Esophagus squamous epithelium (tissue), 4 donors: Measurements from ENCODE around the gene CR1L.

Experiments used
- POLR2A ChIP-seq, 4 donors: fragments of 450-650 bp; IDR thresholded peaks; one replicate each; pipeline ENCODE4 v1.6.1; 2017; ENCODE audit warnings: antibody characterized with exemption in 4 of 4, mild to moderate bottlenecking in 4 of 4, moderate library complexity in 3 of 4
- TF ChIP-seq, protein P1 (sequence below), 6 experiments: fragments of 450-650 bp in 4 of 6; fragments of 200-600 bp in 2 of 6; sonication (generic) in 2 of 6; IDR thresholded peaks; one replicate each; pipeline ENCODE4 v1.5.1; 2016 to 2019; ENCODE audit warnings: antibody characterized with exemption in 6 of 6, mild to moderate bottlenecking in 4 of 6, moderate library complexity in 4 of 6

DNA sequence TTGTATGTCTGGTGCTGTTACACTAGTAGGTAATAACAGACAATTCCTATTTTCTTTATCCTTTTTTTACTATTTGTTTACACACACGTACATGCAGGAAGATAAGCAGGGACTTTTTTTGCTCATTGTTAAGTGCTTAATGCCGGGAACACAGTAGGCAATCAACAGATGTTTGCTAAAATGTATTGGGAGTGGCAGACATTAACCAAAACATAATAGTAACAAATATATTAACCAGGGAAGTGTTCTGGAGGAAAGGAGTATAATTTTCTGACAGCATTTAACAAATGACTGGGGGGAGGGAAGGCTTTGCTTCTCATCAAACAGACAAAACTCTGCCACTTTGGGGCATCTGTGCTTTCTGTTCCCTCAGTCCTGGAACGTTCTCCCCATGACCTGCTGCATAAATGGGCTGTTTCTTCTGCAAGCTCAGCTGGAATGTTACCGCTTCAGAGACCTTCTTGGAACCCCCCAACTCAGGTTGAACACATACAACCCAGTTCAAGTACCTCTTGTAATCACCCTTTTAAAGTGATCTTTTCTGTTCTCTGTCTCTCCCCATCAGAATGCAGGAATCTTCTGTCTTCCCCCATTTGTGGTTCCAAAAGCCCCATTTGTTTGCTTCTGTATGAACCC is 2.1 kb downstream of the CR1L start:
- TF ChIP-seq, protein P1, sequence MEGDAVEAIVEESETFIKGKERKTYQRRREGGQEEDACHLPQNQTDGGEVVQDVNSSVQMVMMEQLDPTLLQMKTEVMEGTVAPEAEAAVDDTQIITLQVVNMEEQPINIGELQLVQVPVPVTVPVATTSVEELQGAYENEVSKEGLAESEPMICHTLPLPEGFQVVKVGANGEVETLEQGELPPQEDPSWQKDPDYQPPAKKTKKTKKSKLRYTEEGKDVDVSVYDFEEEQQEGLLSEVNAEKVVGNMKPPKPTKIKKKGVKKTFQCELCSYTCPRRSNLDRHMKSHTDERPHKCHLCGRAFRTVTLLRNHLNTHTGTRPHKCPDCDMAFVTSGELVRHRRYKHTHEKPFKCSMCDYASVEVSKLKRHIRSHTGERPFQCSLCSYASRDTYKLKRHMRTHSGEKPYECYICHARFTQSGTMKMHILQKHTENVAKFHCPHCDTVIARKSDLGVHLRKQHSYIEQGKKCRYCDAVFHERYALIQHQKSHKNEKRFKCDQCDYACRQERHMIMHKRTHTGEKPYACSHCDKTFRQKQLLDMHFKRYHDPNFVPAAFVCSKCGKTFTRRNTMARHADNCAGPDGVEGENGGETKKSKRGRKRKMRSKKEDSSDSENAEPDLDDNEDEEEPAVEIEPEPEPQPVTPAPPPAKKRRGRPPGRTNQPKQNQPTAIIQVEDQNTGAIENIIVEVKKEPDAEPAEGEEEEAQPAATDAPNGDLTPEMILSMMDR (IDR thresholded peaks at IDR 0.05): no peak
- TF ChIP-seq POLR2A (IDR thresholded peaks at IDR 0.05): no peak
